ENCODE results near the gene TGFB2. TPM values are rescaled to one million over a fixed set of nuclear protein-coding genes. Genes with fewer than 3 reads are reported as not detected.

Gene TGFB2
- total and polyA plus RNA-seq, 2 experiments from 2014 or later, result 0.31 to 1.4 TPM

DNA sequence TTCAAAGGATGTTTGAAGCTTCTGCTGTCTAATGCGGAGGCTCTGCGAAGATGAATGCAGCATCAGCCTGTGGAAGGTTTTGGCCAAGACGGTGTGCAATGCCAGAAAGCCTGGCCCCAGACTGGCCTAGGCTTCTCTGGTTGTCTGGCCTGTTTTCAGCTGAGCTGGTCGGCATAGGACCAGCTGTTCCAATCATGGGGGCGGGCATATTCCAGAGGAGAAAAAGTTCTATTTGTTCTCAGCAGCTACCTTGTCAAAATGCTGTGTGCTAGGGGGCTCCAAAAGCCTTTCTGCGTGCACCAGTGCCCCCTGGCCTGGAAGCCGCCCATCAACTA, 57.6 kb downstream of the TGFB2 start:
- H3K27me3 Mint-ChIP-seq (ENCODE audit: insufficient read depth, low read depth, poor library complexity), result peaks cover 6% of the 10 kb centered on the region
- H3K27ac Mint-ChIP-seq, result no peak overlapping the region; the same call in 1 of the 2 replicates
- H3F3A ChIP-seq (replicated peaks; ENCODE audit: low read depth), result no peaks in the 10 kb centered on the region
- peaks cover 3% of the 10 kb centered on the region; the same call in 1 of the 2 replicates for H3K9me2 ChIP-seq (ENCODE audit: insufficient read depth)
- H3K36me3 ChIP-seq (ENCODE audit: insufficient read depth), result no peaks in the 10 kb centered on the region
- H3K4me3 ChIP-seq, result no peak overlapping the region
- H3K4me3 Mint-ChIP-seq, result no peak overlapping the region
- peaks cover 23% of the 10 kb centered on the region for H3K4me1 Mint-ChIP-seq
- H3K79me2 ChIP-seq (replicated peaks; ENCODE audit: insufficient read depth), result no peaks in the 10 kb centered on the region
- no peak overlapping the region for H3K27ac ChIP-seq (ENCODE audit: low read depth)
- ATAC-seq, result no peak
- H3K9me3 Mint-ChIP-seq, result peaks cover 2% of the 10 kb centered on the region; the same call in 1 of the 3 replicates
- H3K4me2 ChIP-seq, result peak overlapping the region; percentile 67
- TF ChIP-seq, protein P1, sequence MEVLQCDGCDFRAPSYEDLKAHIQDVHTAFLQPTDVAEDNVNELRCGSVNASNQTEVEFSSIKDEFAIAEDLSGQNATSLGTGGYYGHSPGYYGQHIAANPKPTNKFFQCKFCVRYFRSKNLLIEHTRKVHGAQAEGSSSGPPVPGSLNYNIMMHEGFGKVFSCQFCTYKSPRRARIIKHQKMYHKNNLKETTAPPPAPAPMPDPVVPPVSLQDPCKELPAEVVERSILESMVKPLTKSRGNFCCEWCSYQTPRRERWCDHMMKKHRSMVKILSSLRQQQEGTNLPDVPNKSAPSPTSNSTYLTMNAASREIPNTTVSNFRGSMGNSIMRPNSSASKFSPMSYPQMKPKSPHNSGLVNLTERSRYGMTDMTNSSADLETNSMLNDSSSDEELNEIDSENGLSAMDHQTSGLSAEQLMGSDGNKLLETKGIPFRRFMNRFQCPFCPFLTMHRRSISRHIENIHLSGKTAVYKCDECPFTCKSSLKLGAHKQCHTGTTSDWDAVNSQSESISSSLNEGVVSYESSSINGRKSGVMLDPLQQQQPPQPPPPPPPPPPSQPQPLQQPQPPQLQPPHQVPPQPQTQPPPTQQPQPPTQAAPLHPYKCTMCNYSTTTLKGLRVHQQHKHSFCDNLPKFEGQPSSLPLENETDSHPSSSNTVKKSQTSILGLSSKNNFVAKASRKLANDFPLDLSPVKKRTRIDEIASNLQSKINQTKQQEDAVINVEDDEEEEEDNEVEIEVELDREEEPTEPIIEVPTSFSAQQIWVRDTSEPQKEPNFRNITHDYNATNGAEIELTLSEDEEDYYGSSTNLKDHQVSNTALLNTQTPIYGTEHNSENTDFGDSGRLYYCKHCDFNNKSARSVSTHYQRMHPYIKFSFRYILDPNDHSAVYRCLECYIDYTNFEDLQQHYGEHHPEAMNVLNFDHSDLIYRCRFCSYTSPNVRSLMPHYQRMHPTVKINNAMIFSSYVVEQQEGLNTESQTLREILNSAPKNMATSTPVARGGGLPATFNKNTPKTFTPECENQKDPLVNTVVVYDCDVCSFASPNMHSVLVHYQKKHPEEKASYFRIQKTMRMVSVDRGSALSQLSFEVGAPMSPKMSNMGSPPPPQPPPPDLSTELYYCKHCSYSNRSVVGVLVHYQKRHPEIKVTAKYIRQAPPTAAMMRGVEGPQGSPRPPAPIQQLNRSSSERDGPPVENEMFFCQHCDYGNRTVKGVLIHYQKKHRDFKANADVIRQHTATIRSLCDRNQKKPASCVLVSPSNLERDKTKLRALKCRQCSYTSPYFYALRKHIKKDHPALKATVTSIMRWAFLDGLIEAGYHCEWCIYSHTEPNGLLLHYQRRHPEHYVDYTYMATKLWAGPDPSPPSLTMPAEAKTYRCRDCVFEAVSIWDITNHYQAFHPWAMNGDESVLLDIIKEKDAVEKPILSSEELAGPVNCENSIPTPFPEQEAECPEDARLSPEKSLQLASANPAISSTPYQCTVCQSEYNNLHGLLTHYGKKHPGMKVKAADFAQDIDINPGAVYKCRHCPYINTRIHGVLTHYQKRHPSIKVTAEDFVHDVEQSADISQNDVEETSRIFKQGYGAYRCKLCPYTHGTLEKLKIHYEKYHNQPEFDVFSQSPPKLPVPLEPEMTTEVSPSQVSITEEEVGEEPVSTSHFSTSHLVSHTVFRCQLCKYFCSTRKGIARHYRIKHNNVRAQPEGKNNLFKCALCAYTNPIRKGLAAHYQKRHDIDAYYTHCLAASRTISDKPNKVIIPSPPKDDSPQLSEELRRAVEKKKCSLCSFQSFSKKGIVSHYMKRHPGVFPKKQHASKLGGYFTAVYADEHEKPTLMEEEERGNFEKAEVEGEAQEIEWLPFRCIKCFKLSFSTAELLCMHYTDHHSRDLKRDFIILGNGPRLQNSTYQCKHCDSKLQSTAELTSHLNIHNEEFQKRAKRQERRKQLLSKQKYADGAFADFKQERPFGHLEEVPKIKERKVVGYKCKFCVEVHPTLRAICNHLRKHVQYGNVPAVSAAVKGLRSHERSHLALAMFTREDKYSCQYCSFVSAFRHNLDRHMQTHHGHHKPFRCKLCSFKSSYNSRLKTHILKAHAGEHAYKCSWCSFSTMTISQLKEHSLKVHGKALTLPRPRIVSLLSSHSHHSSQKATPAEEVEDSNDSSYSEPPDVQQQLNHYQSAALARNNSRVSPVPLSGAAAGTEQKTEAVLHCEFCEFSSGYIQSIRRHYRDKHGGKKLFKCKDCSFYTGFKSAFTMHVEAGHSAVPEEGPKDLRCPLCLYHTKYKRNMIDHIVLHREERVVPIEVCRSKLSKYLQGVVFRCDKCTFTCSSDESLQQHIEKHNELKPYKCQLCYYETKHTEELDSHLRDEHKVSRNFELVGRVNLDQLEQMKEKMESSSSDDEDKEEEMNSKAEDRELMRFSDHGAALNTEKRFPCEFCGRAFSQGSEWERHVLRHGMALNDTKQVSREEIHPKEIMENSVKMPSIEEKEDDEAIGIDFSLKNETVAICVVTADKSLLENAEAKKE (CRISPR knock-in tag; IDR thresholded peaks at IDR 0.05), result no peak
- peaks cover 4% of the 10 kb centered on the region; the same call in 1 of the 3 replicates for H3K36me3 Mint-ChIP-seq (ENCODE audit: low read depth)
- peaks cover 22% of the 10 kb centered on the region for H3K4me1 ChIP-seq (ENCODE audit: insufficient read depth)
- H2AFZ ChIP-seq, result peak overlapping the region; percentile 14; the same call in 1 of the 2 replicates
- H4K20me1 ChIP-seq (replicated peaks; ENCODE audit: insufficient read depth), result no peaks in the 10 kb centered on the region
- no peaks in the 10 kb centered on the region for H3K27me3 ChIP-seq (ENCODE audit: insufficient read depth)
- peak; percentile 25 for DNase-seq (ENCODE audit: low spot score)

DNA sequence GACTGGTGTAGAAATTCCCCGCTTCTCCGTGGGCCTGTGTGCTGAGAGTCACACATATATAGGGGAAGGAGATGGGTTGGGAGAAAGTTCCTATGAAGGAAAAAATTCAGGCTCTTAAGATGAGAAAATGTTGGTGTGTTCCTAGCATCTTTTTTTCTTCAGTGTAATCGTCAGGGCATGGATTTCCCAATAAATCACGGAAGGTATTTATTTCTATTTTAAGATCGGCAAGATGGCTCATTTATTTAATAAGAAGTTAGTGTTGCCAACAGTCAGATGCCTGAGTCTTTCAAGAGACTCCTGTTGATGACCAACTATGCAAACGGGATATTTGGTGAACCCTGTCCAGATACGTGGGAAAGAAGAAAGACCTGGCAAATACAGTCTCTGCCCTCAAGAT, 58.2 kb downstream of the TGFB2 start:
- Mint-ChIP-seq H3K9me3 (peaks cover 2% of the 10 kb centered on the region; the same call in 1 of the 3 replicates), H3K4me1 (peaks cover 23% of the 10 kb centered on the region), H3K36me3 (ENCODE audit: low read depth) (peaks cover 4% of the 10 kb centered on the region; the same call in 1 of the 3 replicates), H3K27me3 (ENCODE audit: insufficient read depth, low read depth, poor library complexity) (peaks cover 6% of the 10 kb centered on the region), H3K4me3 (no peak overlapping the region), H3K27ac (no peak overlapping the region)
- DNase-seq (ENCODE audit: low spot score), result no peak
- H3K4me3 ChIP-seq, result no peak overlapping the region
- H3K9me2 ChIP-seq (ENCODE audit: insufficient read depth), result 0 out of 2 replicates have a peak, but pooled peaks cover 3% of the 10 kb centered on the region
- H3K27me3 ChIP-seq (ENCODE audit: insufficient read depth), result no peaks in the 10 kb centered on the region
- H3K4me2 ChIP-seq, result peak overlapping the region; percentile 67; the same call in 1 of the 2 replicates
- no peaks in the 10 kb centered on the region for H4K20me1 ChIP-seq (replicated peaks; ENCODE audit: insufficient read depth)
- H3K4me1 ChIP-seq (ENCODE audit: insufficient read depth), result peaks cover 22% of the 10 kb centered on the region
- H3F3A ChIP-seq (replicated peaks; ENCODE audit: low read depth), result no peaks in the 10 kb centered on the region
- ATAC-seq, result no peak
- 0 out of 2 replicates have a peak overlapping the region, but pooled peaks have one; percentile 14 for H2AFZ ChIP-seq
- no peak overlapping the region for H3K27ac ChIP-seq (ENCODE audit: low read depth)
- H3K79me2 ChIP-seq (replicated peaks; ENCODE audit: insufficient read depth), result no peaks in the 10 kb centered on the region
- H3K36me3 ChIP-seq (ENCODE audit: insufficient read depth), result no peaks in the 10 kb centered on the region
- TF ChIP-seq ZNF331 (CRISPR knock-in tag; IDR thresholded peaks at IDR 0.05; ENCODE audit: low read depth) (no peak), ZNF114 (CRISPR knock-in tag; IDR thresholded peaks at IDR 0.05) (no peak), POLR2AphosphoS5 (IDR thresholded peaks at IDR 0.05; ENCODE audit: low read depth) (no peak), STAT1 (IDR thresholded peaks at IDR 0.05; ENCODE audit: unreplicated experiment) (no peak), NANOG (IDR thresholded peaks at IDR 0.05; ENCODE audit: borderline replicate concordance) (no peak), CREB1 (CRISPR knock-in tag; IDR thresholded peaks at IDR 0.05; ENCODE audit: low read depth) (no peak), EZH2phosphoT487 (IDR thresholded peaks at IDR 0.05; ENCODE audit: unreplicated experiment) (no peak), EZH2 (IDR thresholded peaks at IDR 0.05; ENCODE audit: low read depth, unreplicated experiment) (no peak)
- TF ChIP-seq, protein P2, sequence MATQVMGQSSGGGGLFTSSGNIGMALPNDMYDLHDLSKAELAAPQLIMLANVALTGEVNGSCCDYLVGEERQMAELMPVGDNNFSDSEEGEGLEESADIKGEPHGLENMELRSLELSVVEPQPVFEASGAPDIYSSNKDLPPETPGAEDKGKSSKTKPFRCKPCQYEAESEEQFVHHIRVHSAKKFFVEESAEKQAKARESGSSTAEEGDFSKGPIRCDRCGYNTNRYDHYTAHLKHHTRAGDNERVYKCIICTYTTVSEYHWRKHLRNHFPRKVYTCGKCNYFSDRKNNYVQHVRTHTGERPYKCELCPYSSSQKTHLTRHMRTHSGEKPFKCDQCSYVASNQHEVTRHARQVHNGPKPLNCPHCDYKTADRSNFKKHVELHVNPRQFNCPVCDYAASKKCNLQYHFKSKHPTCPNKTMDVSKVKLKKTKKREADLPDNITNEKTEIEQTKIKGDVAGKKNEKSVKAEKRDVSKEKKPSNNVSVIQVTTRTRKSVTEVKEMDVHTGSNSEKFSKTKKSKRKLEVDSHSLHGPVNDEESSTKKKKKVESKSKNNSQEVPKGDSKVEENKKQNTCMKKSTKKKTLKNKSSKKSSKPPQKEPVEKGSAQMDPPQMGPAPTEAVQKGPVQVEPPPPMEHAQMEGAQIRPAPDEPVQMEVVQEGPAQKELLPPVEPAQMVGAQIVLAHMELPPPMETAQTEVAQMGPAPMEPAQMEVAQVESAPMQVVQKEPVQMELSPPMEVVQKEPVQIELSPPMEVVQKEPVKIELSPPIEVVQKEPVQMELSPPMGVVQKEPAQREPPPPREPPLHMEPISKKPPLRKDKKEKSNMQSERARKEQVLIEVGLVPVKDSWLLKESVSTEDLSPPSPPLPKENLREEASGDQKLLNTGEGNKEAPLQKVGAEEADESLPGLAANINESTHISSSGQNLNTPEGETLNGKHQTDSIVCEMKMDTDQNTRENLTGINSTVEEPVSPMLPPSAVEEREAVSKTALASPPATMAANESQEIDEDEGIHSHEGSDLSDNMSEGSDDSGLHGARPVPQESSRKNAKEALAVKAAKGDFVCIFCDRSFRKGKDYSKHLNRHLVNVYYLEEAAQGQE (IDR thresholded peaks at IDR 0.05; ENCODE audit: unreplicated experiment), result no peak
- TF ChIP-seq, protein P3, sequence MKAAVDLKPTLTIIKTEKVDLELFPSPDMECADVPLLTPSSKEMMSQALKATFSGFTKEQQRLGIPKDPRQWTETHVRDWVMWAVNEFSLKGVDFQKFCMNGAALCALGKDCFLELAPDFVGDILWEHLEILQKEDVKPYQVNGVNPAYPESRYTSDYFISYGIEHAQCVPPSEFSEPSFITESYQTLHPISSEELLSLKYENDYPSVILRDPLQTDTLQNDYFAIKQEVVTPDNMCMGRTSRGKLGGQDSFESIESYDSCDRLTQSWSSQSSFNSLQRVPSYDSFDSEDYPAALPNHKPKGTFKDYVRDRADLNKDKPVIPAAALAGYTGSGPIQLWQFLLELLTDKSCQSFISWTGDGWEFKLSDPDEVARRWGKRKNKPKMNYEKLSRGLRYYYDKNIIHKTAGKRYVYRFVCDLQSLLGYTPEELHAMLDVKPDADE (IDR thresholded peaks at IDR 0.05), result no peak

All from GM23338 (cell line).